ENCODE results near the gene DBX1.

- TF ChIP-seq, protein P1, sequence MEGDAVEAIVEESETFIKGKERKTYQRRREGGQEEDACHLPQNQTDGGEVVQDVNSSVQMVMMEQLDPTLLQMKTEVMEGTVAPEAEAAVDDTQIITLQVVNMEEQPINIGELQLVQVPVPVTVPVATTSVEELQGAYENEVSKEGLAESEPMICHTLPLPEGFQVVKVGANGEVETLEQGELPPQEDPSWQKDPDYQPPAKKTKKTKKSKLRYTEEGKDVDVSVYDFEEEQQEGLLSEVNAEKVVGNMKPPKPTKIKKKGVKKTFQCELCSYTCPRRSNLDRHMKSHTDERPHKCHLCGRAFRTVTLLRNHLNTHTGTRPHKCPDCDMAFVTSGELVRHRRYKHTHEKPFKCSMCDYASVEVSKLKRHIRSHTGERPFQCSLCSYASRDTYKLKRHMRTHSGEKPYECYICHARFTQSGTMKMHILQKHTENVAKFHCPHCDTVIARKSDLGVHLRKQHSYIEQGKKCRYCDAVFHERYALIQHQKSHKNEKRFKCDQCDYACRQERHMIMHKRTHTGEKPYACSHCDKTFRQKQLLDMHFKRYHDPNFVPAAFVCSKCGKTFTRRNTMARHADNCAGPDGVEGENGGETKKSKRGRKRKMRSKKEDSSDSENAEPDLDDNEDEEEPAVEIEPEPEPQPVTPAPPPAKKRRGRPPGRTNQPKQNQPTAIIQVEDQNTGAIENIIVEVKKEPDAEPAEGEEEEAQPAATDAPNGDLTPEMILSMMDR (IDR thresholded peaks at IDR 0.05; ENCODE audit: insufficient read depth, low read depth, low read length), result no peak
- no peak for TF ChIP-seq EZH2 (IDR thresholded peaks at IDR 0.05; ENCODE audit: insufficient read depth, low read length)
These were observed 43.0 kb downstream of the DBX1 start for GRCh38 chr11:20117291-20117690.
